ENCODE results near the gene GSTM2.
A peak's percentile ranks its signal among the peaks of the same experiment; 100 is the strongest.
"Not testable (repeated sequence)": the region's sequence is repeated elsewhere in the genome, so short reads cannot be mapped to it uniquely, and the experiment has no call there.

Gene GSTM2

DNA sequence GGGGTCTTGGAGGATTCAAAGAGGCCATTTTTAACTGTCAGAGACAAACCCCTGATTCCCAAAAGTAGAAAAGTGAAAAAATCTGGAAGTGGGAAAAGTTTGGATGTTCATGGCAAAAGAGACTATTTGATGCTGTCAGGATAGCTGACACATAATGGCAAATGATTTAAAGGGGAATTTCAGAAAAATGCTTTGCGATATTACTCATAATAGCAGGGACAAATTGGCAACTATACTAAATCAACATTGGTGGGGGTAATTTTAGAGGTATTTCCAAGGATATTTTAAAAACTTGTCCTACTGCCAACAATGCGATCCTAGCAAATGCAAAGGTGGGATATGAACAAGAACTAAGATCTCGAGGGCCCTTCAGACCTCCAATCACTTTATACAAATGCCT is 17.2 kb upstream of the GSTM2 start:
- DNase-seq, result no peak

GRCh38 chr1:109652402-109652801 is 15.5 kb upstream of the GSTM2 start:
- DNase-seq, result no peak

GRCh38 chr1:109653306-109653705 is 14.6 kb upstream of the GSTM2 start:
- no peak for DNase-seq

GRCh38 chr1:109654519-109654918 is 13.3 kb upstream of the GSTM2 start:
- DNase-seq, result no peak

DNA sequence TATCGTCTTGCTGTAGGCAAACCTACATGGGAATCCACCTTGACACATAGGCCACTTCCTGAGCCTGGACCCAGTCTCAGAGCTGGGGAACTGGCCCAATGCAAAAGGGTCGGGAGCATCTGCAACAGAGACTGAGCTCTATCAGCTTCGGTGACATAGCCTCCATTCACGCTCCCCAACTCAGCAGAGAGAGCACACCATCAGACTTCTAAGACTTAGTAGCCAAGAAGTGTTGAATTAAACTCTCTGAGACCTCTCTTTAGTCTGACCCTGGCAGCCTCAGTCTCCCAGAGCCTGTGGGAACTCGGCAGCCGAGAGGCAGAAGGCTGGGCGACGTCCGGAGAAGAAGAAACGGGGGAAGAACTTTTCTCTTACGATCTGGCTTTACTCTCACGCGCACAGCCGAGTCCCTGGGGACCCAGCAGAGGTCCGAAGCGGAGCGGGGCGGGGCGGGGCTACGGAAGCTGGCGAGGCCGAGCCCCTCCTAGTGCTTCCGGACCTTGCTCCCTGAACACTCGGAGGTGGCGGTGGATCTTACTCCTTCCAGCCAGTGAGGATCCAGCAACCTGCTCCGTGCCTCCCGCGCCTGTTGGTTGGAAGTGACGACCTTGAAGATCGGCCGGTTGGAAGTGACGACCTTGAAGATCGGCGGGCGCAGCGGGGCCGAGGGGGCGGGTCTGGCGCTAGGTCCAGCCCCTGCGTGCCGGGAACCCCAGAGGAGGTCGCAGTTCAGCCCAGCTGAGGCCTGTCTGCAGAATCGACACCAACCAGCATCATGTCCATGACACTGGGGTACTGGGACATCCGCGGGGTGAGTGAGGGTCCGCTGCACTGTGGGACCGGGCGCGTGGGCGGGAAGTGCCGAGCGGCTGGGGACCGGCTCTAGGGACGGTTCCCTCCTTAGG is 12.0 kb upstream of the GSTM2 start, which contains the start of gene GSTM4:
Gene GSTM4, plus strand, starts transcription at position 485 of the 905 bp plus-strand sequence. Its CDS starts 291 bp downstream, at position 776.
- DNase-seq, result peak; percentile 5

GRCh38 chr1:109657395-109657794 is 10.5 kb upstream of the GSTM2 start:
- DNase-seq, result no peak

DNA sequence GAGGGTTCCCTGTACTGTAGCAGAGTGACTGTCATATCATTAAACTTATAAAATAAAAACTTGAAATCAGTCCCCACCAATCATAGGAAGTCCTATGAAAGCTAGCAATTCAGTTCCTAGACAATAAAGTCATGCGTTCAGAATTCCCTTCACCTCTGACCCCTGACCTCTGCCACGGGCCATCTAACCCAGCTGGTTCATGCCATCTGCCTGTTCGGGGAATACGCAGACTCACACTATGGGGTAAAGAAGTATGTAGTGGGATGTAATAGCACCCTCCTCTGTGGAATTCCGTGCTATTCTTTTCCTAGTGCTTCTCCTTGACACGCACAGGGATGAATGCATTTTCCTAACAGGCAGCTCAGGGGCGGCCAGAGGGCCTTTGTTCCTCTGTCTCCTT is 9.9 kb upstream of the GSTM2 start:
- DNase-seq, result no peak

DNA sequence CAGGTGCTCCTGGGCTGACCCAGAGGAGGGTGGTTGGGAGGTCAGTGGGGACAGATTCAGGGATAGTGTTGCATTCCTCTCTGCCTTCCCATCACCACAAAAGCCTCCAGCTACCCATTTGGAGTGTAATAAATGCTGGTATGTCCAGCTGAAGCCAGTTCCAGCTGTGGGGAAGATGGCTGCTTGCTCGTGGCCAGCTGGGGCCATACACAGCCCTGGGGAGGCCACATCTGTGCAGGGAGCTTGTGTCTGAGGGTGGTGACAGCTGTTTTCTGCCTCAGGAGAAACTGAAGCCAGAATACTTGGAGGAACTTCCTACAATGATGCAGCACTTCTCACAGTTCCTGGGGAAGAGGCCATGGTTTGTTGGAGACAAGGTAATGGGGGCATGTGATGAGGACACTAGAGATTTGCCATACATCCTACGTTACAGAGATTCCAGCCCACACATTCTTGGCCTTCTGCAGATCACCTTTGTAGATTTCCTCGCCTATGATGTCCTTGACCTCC is 9.3 kb upstream of the GSTM2 start:
- DNase-seq, result no peak

DNA sequence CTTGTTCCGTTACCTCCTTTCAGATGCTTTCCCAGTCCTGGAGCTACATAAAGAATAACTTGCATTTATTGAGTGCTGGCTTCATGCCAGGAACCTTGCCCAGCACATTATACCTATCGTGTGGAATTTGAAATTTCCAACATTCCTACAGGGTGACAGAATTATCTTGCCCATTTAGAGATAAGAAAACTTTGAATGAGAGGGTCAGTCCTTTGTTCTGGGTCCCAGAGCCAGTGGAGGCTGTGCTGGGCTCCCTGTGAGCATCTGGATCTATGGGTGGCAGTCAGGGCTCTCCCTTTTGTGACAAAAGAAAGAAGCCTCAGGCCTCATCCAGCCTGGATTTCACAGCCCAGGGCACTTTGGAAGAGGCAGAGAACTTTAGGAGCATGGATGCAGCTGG is 8.7 kb upstream of the GSTM2 start:
- no peak for DNase-seq

- no peak for DNase-seq
These were observed 7.7 kb upstream of the GSTM2 start for GRCh38 chr1:109659997-109660690.

GRCh38 chr1:109660691-109661026 is 7.2 kb upstream of the GSTM2 start:
- DNase-seq, result not testable (repeated sequence)

DNA sequence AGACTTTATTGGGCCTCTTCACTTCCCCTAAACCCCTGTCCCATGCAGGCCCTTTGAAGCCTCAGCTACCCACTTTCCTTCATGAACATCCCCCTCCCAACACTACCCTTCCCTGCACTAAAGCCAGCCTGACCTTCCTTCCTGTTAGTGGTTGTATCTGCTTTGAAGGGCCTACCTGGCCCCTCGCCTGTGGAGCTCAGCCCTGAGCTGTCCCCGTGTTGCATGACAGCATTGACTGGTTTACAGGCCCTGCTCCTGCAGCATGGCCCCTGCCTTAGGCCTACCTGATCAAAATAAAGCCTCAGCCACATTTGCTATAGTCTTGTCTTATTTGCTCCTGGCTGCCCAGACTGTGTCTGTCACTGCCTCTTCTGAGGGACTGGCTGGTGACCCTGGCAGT is 6.5 kb upstream of the GSTM2 start:
- no peak for DNase-seq

DNA sequence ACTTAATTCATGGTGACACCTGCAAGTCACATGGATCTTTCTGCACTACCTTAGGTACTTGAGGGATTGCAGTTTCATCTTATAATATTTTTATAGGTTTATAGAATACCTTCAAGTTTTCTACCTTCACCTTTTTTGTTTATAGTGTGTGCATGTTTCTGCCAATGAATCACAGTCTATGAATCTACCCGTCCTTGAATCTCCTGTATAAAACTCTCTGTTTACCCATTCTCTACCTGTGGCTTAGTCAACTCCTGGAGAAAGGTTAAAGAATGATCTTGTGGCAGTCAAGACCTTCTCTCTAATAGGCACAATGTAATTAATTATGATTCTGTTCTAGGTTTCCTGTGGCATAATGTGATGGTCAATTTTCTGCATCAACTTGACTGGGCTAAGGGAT is 3.2 kb upstream of the GSTM2 start:
- no peak for DNase-seq

DNA sequence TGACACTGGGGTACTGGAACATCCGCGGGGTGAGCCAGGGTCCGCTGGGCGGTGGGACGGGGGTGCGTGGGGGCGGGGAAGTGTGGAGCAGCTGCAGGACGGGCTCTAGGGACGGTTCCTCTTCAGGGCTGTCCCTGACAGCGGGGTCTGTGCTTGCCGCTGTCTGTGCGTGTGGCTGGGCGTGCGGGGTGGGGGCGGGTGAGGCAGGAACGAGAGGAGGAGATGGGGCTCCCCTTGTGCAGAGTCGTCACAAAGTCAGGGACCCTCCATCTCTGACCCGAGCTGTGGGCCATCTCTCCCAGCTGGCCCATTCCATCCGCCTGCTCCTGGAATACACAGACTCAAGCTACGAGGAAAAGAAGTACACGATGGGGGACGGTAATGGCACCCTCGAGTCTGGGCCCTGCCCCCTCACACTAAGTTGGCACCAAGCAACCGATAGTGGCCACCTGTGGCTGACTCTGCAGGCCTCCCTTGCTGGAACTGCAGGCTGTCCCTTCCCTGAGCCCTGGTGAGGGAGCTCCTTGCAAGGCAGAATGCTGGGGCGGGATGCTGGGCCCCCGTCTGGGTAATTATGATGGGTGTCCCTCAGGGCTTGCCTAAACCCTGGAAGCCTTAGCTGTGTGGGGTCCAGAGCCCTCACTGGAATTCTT is 392 bp downstream of the GSTM2 start:
- DNase-seq, result no peak

- no peak for DNase-seq
These were observed 1.5 kb downstream of the GSTM2 start for GRCh38 chr1:109669246-109669948.

DNA sequence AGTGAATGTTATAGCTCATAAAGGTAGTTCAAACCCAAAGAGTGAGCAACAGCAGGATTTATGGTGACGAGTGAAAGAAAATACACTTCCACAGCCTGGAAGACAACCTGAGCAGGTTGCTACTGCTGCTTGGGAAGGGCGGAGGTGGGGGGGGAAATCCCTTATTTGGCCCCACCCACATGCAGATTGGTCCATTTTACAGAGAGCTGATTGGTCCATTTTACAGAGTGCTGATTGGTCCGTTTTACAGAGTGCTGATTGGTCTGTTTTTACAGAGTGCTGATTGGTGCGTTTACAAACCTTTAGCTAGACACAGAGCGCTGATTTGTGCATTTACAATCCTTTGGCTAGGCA is 2.1 kb downstream of the GSTM2 start:
- DNase-seq, result not testable (repeated sequence)

DNA sequence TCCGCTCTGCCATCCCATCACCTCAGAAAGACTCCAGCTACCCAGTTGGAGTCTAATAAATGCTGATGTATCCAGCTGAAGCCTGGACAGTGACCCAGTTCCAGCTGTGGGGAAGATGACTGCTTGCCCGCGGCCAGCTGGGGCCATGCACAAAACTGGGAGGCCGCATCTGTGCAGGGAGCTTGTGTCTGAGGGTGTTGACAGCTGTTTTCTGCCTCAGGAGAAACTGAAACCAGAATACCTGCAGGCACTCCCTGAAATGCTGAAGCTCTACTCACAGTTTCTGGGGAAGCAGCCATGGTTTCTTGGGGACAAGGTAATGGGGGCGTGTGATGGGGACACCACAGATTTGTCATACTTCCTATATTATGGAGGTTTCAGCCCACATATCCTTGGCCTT is 3.2 kb downstream of the GSTM2 start:
- no peak for DNase-seq

DNA sequence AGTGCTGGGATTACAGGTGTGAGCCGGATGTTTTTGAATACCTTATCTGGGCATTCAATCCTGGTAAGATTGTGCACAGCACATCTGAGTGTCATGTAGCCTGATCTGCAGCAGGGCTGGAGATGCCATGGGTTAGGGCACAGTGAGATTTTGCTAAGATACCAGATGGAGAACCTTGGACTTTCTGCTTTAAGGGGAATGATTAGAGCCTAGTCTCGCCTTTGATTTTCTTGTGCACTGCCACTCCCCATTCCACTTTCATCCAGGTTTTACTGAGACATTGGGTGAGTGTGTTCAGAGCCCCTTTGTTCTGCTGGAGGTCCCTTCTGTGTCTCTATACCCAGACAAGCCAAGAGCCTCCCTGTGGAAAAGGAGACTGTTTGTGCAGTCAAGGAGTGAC is 6.0 kb downstream of the GSTM2 start:
- not testable (repeated sequence) for DNase-seq

DNA sequence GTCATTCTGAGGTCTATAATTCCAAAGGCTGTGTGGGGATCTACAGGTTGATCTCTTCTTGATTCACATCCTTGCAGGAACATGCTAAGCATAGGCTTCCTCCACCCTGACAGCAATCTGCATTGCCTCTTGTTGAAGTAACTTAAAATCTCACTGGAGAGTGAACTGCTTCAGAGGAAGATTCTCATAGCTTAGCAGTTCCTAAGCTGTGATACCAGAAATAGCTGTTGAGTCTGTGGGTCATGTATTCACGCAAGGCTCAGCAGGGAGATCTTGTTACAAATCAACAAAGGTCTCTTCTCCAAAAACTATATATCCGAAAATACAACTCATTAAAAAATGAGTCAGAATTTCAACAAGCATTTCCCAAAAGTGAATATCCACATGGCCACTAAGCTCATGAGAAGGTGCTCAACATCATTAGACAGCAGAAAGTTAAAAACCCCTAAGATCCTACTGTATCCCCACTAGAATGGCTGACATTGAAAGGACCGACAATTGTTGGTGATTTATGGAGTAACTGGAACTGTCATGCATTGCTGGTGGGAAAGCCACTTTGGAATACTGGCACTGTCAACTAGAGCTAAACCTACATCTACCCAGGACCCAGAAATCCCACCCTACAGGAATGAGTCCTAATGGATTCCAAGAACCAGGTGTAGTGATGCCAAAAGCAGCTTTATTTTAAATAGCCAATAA is 9.0 kb downstream of the GSTM2 start:
- DNase-seq, result not testable (repeated sequence)

- no peak for DNase-seq
These were observed 9.6 kb downstream of the GSTM2 start for GRCh38 chr1:109677459-109677858.

GRCh38 chr1:109678637-109679036 is 10.8 kb downstream of the GSTM2 start:
- not testable (repeated sequence) for DNase-seq

DNA sequence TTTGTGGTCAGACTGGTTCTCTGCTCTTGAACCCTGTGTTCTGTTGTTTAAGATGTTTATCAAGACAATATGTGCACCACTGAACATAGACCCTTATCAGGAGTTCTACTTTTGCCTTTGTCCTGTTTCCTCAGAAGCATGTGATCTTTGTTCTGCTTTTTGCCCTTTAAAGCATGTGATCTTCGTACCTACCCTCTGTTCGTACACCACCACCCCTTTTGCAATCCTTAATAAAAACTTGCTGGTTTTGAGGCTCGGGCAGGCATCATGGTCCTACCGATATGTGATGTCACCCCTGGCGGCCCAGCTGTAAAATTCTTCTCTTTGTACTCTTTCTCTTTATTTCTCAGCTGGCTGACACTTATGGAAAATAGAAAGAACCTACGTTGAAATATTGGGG is 16.9 kb downstream of the GSTM2 start:
- not testable (repeated sequence) for DNase-seq
